OCI-LY1 (cell line): ENCODE results near the gene CTDSP2.

ENCODE experiments used
- H2AFZ ChIP-seq: fragments of 200-600 bp; sonication (generic), shearing (Covaris generic); 2 replicates; pipeline ENCODE4 v1.6.0; 2014; ENCODE audit warnings: antibody characterized with exemption, mild to moderate bottlenecking, low read length
- H3F3A ChIP-seq: fragments of 200-600 bp; sonication (generic), shearing (Covaris generic); 2 replicates; pipeline ENCODE4 v1.6.0; 2014; ENCODE audit warnings: mild to moderate bottlenecking, antibody characterized with exemption, low read length, moderate library complexity; ENCODE audit not compliant: insufficient read depth
- H3K27ac ChIP-seq: fragments of 200-600 bp; sonication (generic); 2 replicates; pipeline ENCODE4 v1.5.1; 2014; ENCODE audit warnings: low read length, mixed run types, mild to moderate bottlenecking, low read depth; ENCODE audit not compliant: poor library complexity, severe bottlenecking
- H3K27me3 ChIP-seq: fragments of 200-600 bp; sonication (generic); 2 replicates; pipeline ENCODE4 v1.6.0; 2014; ENCODE audit warnings: antibody characterized with exemption, mild to moderate bottlenecking, low read length, moderate library complexity; ENCODE audit not compliant: insufficient read depth
- H3K36me3 ChIP-seq: fragments of 200-600 bp; sonication (generic); 2 replicates; pipeline ENCODE4 v1.6.1; 2014; ENCODE audit warnings: mild to moderate bottlenecking, antibody characterized with exemption, low read length, moderate library complexity, mixed read lengths; ENCODE audit not compliant: insufficient read depth
- H3K4me1 ChIP-seq: fragments of 200-600 bp; sonication (generic); 2 replicates; pipeline ENCODE4 v1.5.1; 2014; ENCODE audit warnings: mild to moderate bottlenecking, low read length, moderate library complexity; ENCODE audit not compliant: insufficient read depth, severe bottlenecking
- H3K4me2 ChIP-seq: fragments of 200-600 bp; sonication (generic), shearing (Covaris generic); 2 replicates; pipeline ENCODE4 v1.6.1; 2014; ENCODE audit warnings: low read length
- H3K4me3 ChIP-seq: fragments of 200-600 bp; sonication (generic); 2 replicates; pipeline ENCODE4 v1.5.1; 2014; ENCODE audit warnings: low read length, low read depth, mild to moderate bottlenecking, mixed read lengths; ENCODE audit not compliant: poor library complexity, severe bottlenecking
- H3K79me2 ChIP-seq: fragments of 200-600 bp; shearing (Covaris generic); 2 replicates; pipeline ENCODE4 v1.6.1; 2016; ENCODE audit warnings: mixed run types, low read length, mixed read lengths; ENCODE audit not compliant: insufficient read depth
- H3K9ac ChIP-seq: fragments of 200-600 bp; sonication (generic), shearing (Covaris generic); 2 replicates; pipeline ENCODE4 v1.6.1; 2014; ENCODE audit warnings: mild to moderate bottlenecking, low read length, mixed read lengths
- H3K9me2 ChIP-seq: fragments of 200-600 bp; sonication (generic), shearing (Covaris generic); 2 replicates; pipeline ENCODE4 v1.6.1; 2014; ENCODE audit warnings: low read depth, mild to moderate bottlenecking, low read length, mixed read lengths
- H3K9me3 ChIP-seq: fragments of 200-600 bp; shearing (Covaris generic); 2 replicates; pipeline ENCODE4 v1.6.1; 2014; ENCODE audit warnings: low read length, mixed read lengths
- H4K20me1 ChIP-seq: fragments of 200-600 bp; sonication (generic), shearing (Covaris generic); 2 replicates; pipeline ENCODE4 v1.6.0; 2016; ENCODE audit warnings: mild to moderate bottlenecking, low read length; ENCODE audit not compliant: insufficient read depth
- EZH2 ChIP-seq: fragments of 200-600 bp; sonication (generic), shearing (Covaris generic); IDR thresholded peaks from 2 replicates; pipeline ENCODE4 v1.8.0; 2017; ENCODE audit warnings: borderline replicate concordance, mixed run types, mild to moderate bottlenecking, antibody characterized with exemption, low read length, moderate library complexity, mixed read lengths
- TF ChIP-seq, protein P1 (sequence below): fragments of 200-600 bp; sonication (generic), shearing (Covaris generic); IDR thresholded peaks from 2 replicates; pipeline ENCODE4 v1.5.1; 2017; ENCODE audit warnings: mild to moderate bottlenecking, antibody characterized with exemption, low read length, moderate library complexity, mixed read lengths

CTDSP2 gene

DNA sequence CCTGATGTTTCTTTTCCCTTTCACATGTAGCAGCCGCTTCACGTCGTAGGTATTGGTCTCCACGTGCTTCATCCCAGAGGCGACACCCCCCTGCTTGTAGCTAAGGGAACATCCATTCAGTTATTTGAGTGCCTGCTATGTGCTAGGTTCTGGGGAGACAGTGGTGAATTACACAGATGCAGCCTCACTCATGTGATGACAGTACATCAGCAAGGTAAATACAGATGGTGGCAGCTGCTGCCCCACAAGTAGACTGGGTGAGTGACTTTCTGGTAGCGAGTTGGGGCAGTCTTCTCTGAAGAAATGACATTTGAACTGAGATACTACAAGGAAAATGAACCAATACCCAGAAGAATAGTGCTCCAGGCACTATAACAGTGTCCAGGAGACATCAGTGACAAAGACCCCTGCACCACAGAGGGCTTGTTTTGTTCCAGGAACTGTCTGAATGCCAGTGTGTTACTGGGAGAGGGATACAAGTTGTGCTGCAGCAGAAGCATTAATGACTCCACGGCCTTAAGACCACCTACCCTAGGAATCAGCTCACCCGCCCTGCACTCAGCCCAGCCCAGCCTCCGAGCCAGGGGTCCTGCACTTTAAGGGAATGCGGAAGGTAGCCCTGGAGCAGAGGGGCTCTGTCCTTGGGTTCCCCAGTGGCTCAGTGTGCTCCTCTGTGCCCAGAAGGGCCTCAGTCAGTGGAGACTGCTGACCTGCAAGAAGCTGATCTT is 35.3 kb downstream of the CTDSP2 start:
- no peak overlapping the region for H3K4me2 ChIP-seq
- no peaks in the 10 kb centered on the region for H3K79me2 ChIP-seq
- no peaks in the 10 kb centered on the region for H3K4me1 ChIP-seq
- no peak overlapping the region for H3K4me3 ChIP-seq
- H3K27ac ChIP-seq: no peak overlapping the region
- H2AFZ ChIP-seq: no peak overlapping the region
- H3K36me3 ChIP-seq: no peaks in the 10 kb centered on the region
- no peaks in the 10 kb centered on the region for H3K9me2 ChIP-seq
- H4K20me1 ChIP-seq: no peaks in the 10 kb centered on the region
- no peaks in the 10 kb centered on the region for H3K9me3 ChIP-seq
- no peak overlapping the region for H3K9ac ChIP-seq
- no peaks in the 10 kb centered on the region for H3K27me3 ChIP-seq
- H3F3A ChIP-seq: no peaks in the 10 kb centered on the region
- TF ChIP-seq EZH2: no peak
- TF ChIP-seq, protein P1, sequence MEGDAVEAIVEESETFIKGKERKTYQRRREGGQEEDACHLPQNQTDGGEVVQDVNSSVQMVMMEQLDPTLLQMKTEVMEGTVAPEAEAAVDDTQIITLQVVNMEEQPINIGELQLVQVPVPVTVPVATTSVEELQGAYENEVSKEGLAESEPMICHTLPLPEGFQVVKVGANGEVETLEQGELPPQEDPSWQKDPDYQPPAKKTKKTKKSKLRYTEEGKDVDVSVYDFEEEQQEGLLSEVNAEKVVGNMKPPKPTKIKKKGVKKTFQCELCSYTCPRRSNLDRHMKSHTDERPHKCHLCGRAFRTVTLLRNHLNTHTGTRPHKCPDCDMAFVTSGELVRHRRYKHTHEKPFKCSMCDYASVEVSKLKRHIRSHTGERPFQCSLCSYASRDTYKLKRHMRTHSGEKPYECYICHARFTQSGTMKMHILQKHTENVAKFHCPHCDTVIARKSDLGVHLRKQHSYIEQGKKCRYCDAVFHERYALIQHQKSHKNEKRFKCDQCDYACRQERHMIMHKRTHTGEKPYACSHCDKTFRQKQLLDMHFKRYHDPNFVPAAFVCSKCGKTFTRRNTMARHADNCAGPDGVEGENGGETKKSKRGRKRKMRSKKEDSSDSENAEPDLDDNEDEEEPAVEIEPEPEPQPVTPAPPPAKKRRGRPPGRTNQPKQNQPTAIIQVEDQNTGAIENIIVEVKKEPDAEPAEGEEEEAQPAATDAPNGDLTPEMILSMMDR: no peak

DNA sequence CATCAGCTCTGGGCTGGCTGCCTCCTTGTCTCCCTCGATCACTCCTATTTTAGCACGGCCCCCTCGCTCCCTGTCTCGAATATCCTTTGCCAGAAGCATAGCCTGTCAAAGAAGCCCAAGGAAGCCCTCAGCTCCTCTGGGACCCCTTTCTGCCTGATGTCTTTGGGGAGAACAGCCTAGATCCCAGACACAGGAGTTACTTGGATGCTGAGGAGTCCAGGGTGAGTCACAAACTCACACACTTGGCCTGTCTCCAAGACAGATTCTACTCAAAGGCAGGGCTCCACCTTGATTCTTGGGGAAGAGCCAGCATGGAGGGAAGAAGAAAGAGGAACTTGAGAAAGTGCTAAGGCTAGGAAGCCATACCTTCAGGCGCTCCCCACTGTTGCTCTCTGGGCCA is 36.1 kb downstream of the CTDSP2 start:
- H2AFZ ChIP-seq: no peak overlapping the region
- no peaks in the 10 kb centered on the region for H3K9me2 ChIP-seq
- H3K9ac ChIP-seq: no peak overlapping the region
- H4K20me1 ChIP-seq: no peaks in the 10 kb centered on the region
- no peak overlapping the region for H3K27ac ChIP-seq
- no peaks in the 10 kb centered on the region for H3F3A ChIP-seq
- H3K36me3 ChIP-seq: no peaks in the 10 kb centered on the region
- H3K79me2 ChIP-seq: no peaks in the 10 kb centered on the region
- TF ChIP-seq, protein P1: no peak
- TF ChIP-seq EZH2: no peak
- H3K27me3 ChIP-seq: no peaks in the 10 kb centered on the region
- no peaks in the 10 kb centered on the region for H3K9me3 ChIP-seq
- H3K4me1 ChIP-seq: no peaks in the 10 kb centered on the region
- H3K4me2 ChIP-seq: no peak overlapping the region
- no peak overlapping the region for H3K4me3 ChIP-seq

DNA sequence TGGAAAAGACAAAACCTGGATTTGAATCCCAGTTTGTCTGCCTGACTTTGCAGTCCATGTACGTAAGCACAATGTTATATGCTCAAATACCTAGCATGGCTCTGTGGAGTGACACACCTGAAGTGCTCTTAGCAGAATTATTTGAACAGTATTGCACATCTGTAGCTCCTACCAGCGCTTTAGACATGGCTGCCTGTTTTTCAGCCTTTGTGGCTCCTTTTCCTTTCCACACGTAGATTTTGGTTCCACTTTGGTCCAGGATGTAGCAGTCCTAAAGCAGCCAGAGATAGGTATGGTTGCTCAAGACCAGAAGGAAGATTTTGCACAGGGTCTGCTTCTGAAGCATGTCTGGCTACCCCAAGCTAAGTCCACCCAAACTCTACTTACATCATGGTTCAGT is 37.1 kb downstream of the CTDSP2 start:
- H3K27me3 ChIP-seq: no peaks in the 10 kb centered on the region
- no peaks in the 10 kb centered on the region for H3K36me3 ChIP-seq
- no peaks in the 10 kb centered on the region for H3K9me2 ChIP-seq

More for the DNA sequence above, 37.1 kb downstream of the CTDSP2 start:
- Histone ChIP-seq H3K27ac (no peak overlapping the region), H3K9me3 (no peaks in the 10 kb centered on the region), H3F3A (no peaks in the 10 kb centered on the region), H3K4me1 (no peaks in the 10 kb centered on the region), H3K79me2 (no peaks in the 10 kb centered on the region), H3K4me2 (no peak overlapping the region), H4K20me1 (no peaks in the 10 kb centered on the region), H2AFZ (no peak overlapping the region), H3K9ac (no peak overlapping the region), H3K4me3 (no peak overlapping the region)
- TF ChIP-seq, protein P1: no peak
- TF ChIP-seq EZH2: no peak
